ENCODE data around the gene INO80C.

The INO80C gene

GRCh38 chr18:35430721-35431373, 66.9 kb downstream of the INO80C start:
- no peak for DNase-seq
- Histone ChIP-seq H4K20me1 (ENCODE audit: insufficient read depth, low read length) (no peaks in the 10 kb centered on the region), H2AFZ (ENCODE audit: low read depth, low read length) (no peak overlapping the region), H3K9ac (ENCODE audit: low read depth, low read length) (no peak overlapping the region), H3K4me1 (ENCODE audit: insufficient read depth, low read length) (no peaks in the 10 kb centered on the region), H3K9me3 (ENCODE audit: insufficient read depth, low read length, severe bottlenecking) (no peaks in the 10 kb centered on the region), H3K27ac (ENCODE audit: low read length) (no peak overlapping the region), H3K4me2 (ENCODE audit: insufficient read depth, low read length) (no peak overlapping the region), H3K27me3 (ENCODE audit: insufficient read depth, low read length, poor library complexity) (peaks cover 5% of the 10 kb centered on the region), H3K4me3 (ENCODE audit: low read depth in 1 of 2, low read length in 2 of 2) (no peak overlapping the region), H3K36me3 (ENCODE audit: insufficient read depth, low read length) (no peaks in the 10 kb centered on the region), H3K79me2 (ENCODE audit: insufficient read depth, low read length) (no peaks in the 10 kb centered on the region)
- no peak for TF ChIP-seq EZH2 (IDR thresholded peaks at IDR 0.05; ENCODE audit: borderline replicate concordance, low read depth, low read length, severe bottlenecking)
- TF ChIP-seq CTCF (IDR thresholded peaks at IDR 0.05; ENCODE audit: borderline replicate concordance, extremely low read depth, low read length, poor library complexity, severe bottlenecking): no peak
- no peak for ATAC-seq (ENCODE audit: insufficient read depth, low read depth)

- Histone ChIP-seq H3K9me3 (ENCODE audit: insufficient read depth, low read length, severe bottlenecking) (no peaks in the 10 kb centered on the region), H3K36me3 (ENCODE audit: insufficient read depth, low read length) (no peaks in the 10 kb centered on the region), H3K27ac (ENCODE audit: low read length) (no peak overlapping the region), H4K20me1 (ENCODE audit: insufficient read depth, low read length) (no peaks in the 10 kb centered on the region), H3K4me2 (ENCODE audit: insufficient read depth, low read length) (no peak overlapping the region), H3K9ac (ENCODE audit: low read depth, low read length) (no peak overlapping the region), H3K4me3 (ENCODE audit: low read depth in 1 of 2, low read length in 2 of 2) (no peak overlapping the region), H3K4me1 (ENCODE audit: insufficient read depth, low read length) (no peaks in the 10 kb centered on the region), H3K27me3 (ENCODE audit: insufficient read depth, low read length, poor library complexity) (no peaks in the 10 kb centered on the region), H2AFZ (ENCODE audit: low read depth, low read length) (no peak overlapping the region), H3K79me2 (ENCODE audit: insufficient read depth, low read length) (no peaks in the 10 kb centered on the region)
- ATAC-seq (ENCODE audit: insufficient read depth, low read depth): no peak
- no peak for TF ChIP-seq CTCF (IDR thresholded peaks at IDR 0.05; ENCODE audit: borderline replicate concordance, extremely low read depth, low read length, poor library complexity, severe bottlenecking)
- TF ChIP-seq EZH2 (IDR thresholded peaks at IDR 0.05; ENCODE audit: borderline replicate concordance, low read depth, low read length, severe bottlenecking): no peak
- DNase-seq: no peak
Observed at GRCh38 chr18:35426786-35427185, 71.0 kb downstream of the INO80C start.

GRCh38 chr18:35424356-35424755, 73.4 kb downstream of the INO80C start:
- no peak for DNase-seq
- H2AFZ ChIP-seq (ENCODE audit: low read depth, low read length): no peak overlapping the region

More at GRCh38 chr18:35424356-35424755, 73.4 kb downstream of the INO80C start:
- no peak for ATAC-seq (ENCODE audit: insufficient read depth, low read depth)
- Histone ChIP-seq H3K4me2 (ENCODE audit: insufficient read depth, low read length) (no peak overlapping the region), H3K27ac (ENCODE audit: low read length) (no peak overlapping the region), H3K27me3 (ENCODE audit: insufficient read depth, low read length, poor library complexity) (no peaks in the 10 kb centered on the region), H3K4me3 (ENCODE audit: low read depth in 1 of 2, low read length in 2 of 2) (no peak overlapping the region), H3K4me1 (ENCODE audit: insufficient read depth, low read length) (no peaks in the 10 kb centered on the region), H3K9me3 (ENCODE audit: insufficient read depth, low read length, severe bottlenecking) (no peaks in the 10 kb centered on the region), H3K79me2 (ENCODE audit: insufficient read depth, low read length) (no peaks in the 10 kb centered on the region), H4K20me1 (ENCODE audit: insufficient read depth, low read length) (no peaks in the 10 kb centered on the region), H3K9ac (ENCODE audit: low read depth, low read length) (no peak overlapping the region), H3K36me3 (ENCODE audit: insufficient read depth, low read length) (no peaks in the 10 kb centered on the region)
- TF ChIP-seq EZH2 (IDR thresholded peaks at IDR 0.05; ENCODE audit: borderline replicate concordance, low read depth, low read length, severe bottlenecking) (no peak), CTCF (IDR thresholded peaks at IDR 0.05; ENCODE audit: borderline replicate concordance, extremely low read depth, low read length, poor library complexity, severe bottlenecking) (no peak)

Measured in DND-41 (cell line).